ENCODE measurements around the gene CDH8. TPM values are rescaled to one million over a fixed set of nuclear protein-coding genes. Genes with fewer than 3 reads are reported as not detected.
"Not testable (repeated sequence)": the region's sequence is repeated elsewhere in the genome, so short reads cannot be mapped to it uniquely, and the experiment has no call there.

Gene CDH8
- total RNA-seq, 1 donor: not detected

GRCh38 chr16:61763013-61763412 lies 273.2 kb downstream of the CDH8 start:
- H3K4me3 ChIP-seq (ENCODE audit: low read depth, low read length): no peak overlapping the region
- DNase-seq (ENCODE audit: low read depth): no peak
- no peak for TF ChIP-seq CTCF (IDR thresholded peaks at IDR 0.05; ENCODE audit: insufficient read depth, low read depth, low read length)

GRCh38 chr16:61730997-61731396 lies 305.2 kb downstream of the CDH8 start:
- no peak for DNase-seq (ENCODE audit: low read depth)
- TF ChIP-seq CTCF (IDR thresholded peaks at IDR 0.05; ENCODE audit: insufficient read depth, low read depth, low read length): no peak
- no peak overlapping the region for H3K4me3 ChIP-seq (ENCODE audit: low read depth, low read length)

- DNase-seq (ENCODE audit: low read depth): no peak
- no peak for TF ChIP-seq CTCF (IDR thresholded peaks at IDR 0.05; ENCODE audit: insufficient read depth, low read depth, low read length)
- H3K4me3 ChIP-seq (ENCODE audit: low read depth, low read length): no peak overlapping the region
Observed at GRCh38 chr16:61726701-61727100, 309.5 kb downstream of the CDH8 start.

DNA sequence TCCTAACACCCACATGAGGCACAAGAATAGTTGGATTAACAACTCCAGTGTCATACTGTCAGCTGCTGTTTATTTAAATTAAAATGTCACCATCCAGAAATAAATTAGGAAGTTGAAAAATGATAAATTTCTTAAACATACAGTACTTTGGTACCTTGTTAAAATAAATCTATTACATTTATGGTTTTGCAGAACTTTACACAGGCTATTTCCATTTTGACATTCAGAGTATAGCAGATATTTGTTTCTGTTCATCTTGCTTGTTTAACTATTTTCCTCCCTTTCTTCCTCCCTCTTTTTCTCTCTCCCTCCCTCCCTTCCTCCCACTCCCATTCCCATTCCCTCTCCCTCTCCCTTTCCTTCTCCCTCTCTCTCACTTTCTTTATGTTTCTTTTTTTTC lies 310.1 kb downstream of the CDH8 start:
- DNase-seq (ENCODE audit: low read depth): no peak
- no peak overlapping the region for H3K4me3 ChIP-seq (ENCODE audit: low read depth, low read length)
- TF ChIP-seq CTCF (IDR thresholded peaks at IDR 0.05; ENCODE audit: insufficient read depth, low read depth, low read length): no peak

GRCh38 chr16:61721544-61721943 lies 314.7 kb downstream of the CDH8 start:
- H3K4me3 ChIP-seq (ENCODE audit: low read depth, low read length): no peak overlapping the region
- DNase-seq (ENCODE audit: low read depth): no peak
- TF ChIP-seq CTCF (IDR thresholded peaks at IDR 0.05; ENCODE audit: insufficient read depth, low read depth, low read length): no peak

GRCh38 chr16:61715393-61715792 lies 320.8 kb downstream of the CDH8 start:
- DNase-seq (ENCODE audit: low read depth): no peak
- no peak for TF ChIP-seq CTCF (IDR thresholded peaks at IDR 0.05; ENCODE audit: insufficient read depth, low read depth, low read length)
- no peak overlapping the region for H3K4me3 ChIP-seq (ENCODE audit: low read depth, low read length)

- H3K4me3 ChIP-seq (ENCODE audit: low read depth, low read length): no peak overlapping the region
- TF ChIP-seq CTCF (IDR thresholded peaks at IDR 0.05; ENCODE audit: insufficient read depth, low read depth, low read length): no peak
- DNase-seq (ENCODE audit: low read depth): no peak
Observed at GRCh38 chr16:61713787-61714186, 322.5 kb downstream of the CDH8 start.

DNA sequence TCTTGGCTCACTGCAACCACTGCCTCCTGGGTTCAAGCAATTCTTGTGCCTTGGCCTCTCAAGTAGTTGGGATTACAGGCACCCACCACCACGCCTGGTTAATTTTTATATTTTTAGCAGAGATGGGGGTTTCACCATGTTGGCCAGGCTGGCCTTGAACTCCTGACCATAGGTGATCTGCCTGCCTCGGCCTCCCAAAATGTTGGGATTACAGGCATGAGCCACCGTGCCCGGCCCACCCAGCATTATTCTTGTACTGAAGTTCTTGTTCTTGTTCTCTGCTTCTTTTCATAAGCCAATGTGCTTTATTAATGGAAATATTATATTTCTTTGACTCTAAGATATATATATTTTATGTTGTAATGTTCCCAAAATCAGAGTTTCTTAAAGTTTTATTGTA lies 336.6 kb downstream of the CDH8 start:
- DNase-seq (ENCODE audit: low read depth); H3K4me3 ChIP-seq (ENCODE audit: low read depth, low read length): not testable (repeated sequence)

Measured in fibroblast of villous mesenchyme (primary cell).